Neural cell (in vitro differentiated cells): ENCODE results near the gene PREB. TPM values are rescaled to one million over a fixed set of nuclear protein-coding genes. Genes with fewer than 3 reads are reported as not detected.

Experiments
- H2AFZ ChIP-seq: fragments of 200-600, 300-800 bp; sonication (generic), shearing (Covaris generic); 2 replicates; pipeline ENCODE4 v1.6.0; 2014; ENCODE audit warnings: low read depth, mild to moderate bottlenecking, antibody characterized with exemption, low read length, moderate library complexity
- H3F3A ChIP-seq: fragments of 200-600 bp; shearing (Covaris generic); 2 replicates; pipeline ENCODE4 v1.6.1; 2016; ENCODE audit warnings: mild to moderate bottlenecking, moderate library complexity, mixed read lengths, antibody characterized with exemption, low read length; ENCODE audit not compliant: insufficient read depth, poor library complexity, severe bottlenecking
- H3K27ac ChIP-seq: fragments of 200-600, 300-800 bp; sonication (generic), shearing (Covaris generic); 2 replicates; pipeline ENCODE4 v1.5.1; 2014; ENCODE audit warnings: mild to moderate bottlenecking, low read length, moderate library complexity
- H3K27me3 ChIP-seq: fragments of 300-800, 200-600 bp; sonication (generic), shearing (Covaris generic); 2 replicates; pipeline ENCODE4 v1.6.0; 2014; ENCODE audit warnings: mild to moderate bottlenecking, low read depth, low read length, moderate library complexity; ENCODE audit not compliant: insufficient read depth
- H3K36me3 ChIP-seq: fragments of 300-800, 200-600 bp; sonication (generic), shearing (Covaris generic); 2 replicates; pipeline ENCODE4 v1.5.1; 2014; ENCODE audit warnings: mild to moderate bottlenecking, antibody characterized with exemption, low read length, moderate library complexity; ENCODE audit not compliant: insufficient read depth
- H3K4me2 ChIP-seq: fragments of 300-800, 200-600 bp; sonication (generic), shearing (Covaris generic); 2 replicates; pipeline ENCODE4 v1.6.0; 2014; ENCODE audit warnings: mild to moderate bottlenecking, low read length
- H3K4me3 ChIP-seq: fragments of 300-800, 200-600 bp; sonication (generic), shearing (Covaris generic); 2 replicates; pipeline ENCODE4 v1.5.1; 2014; ENCODE audit warnings: mild to moderate bottlenecking, low read length, moderate library complexity
- H3K79me2 ChIP-seq: fragments of 200-600 bp; shearing (Covaris generic); replicated peaks from 2 replicates; pipeline ENCODE4 v1.6.0; 2014; ENCODE audit warnings: mild to moderate bottlenecking, low read length, moderate library complexity; ENCODE audit not compliant: insufficient read depth
- H3K9ac ChIP-seq: fragments of 300-800, 200-600 bp; sonication (generic), shearing (Covaris generic); 2 replicates; pipeline ENCODE4 v1.6.1; 2016; ENCODE audit warnings: mild to moderate bottlenecking, low read length, mixed read lengths
- H3K9me2 ChIP-seq: fragments of 200-600 bp; shearing (Covaris generic); 2 replicates; pipeline ENCODE4 v1.6.1; 2016; ENCODE audit warnings: mild to moderate bottlenecking, low read length, mixed read lengths; ENCODE audit not compliant: insufficient read depth
- H3K9me3 ChIP-seq: fragments of 200-600, 300-800 bp; sonication (generic), shearing (Covaris generic); 2 replicates; pipeline ENCODE4 v1.6.1; 2016; ENCODE audit warnings: mild to moderate bottlenecking, mixed run types, low read length, moderate library complexity, mixed read lengths
- H4K20me1 ChIP-seq: fragments of 200-600 bp; shearing (Covaris generic); 2 replicates; pipeline ENCODE4 v1.6.1; 2016; ENCODE audit warnings: mild to moderate bottlenecking, mixed run types; ENCODE audit not compliant: insufficient read depth
- CTCF ChIP-seq: fragments of 450-650 bp; IDR thresholded peaks from 2 replicates; pipeline ENCODE4 v1.5.1; 2014; ENCODE audit warnings: antibody characterized with exemption, mild to moderate bottlenecking, moderate library complexity; ENCODE audit not compliant: poor library complexity, severe bottlenecking
- EP300 ChIP-seq: fragments of 450-650 bp; conservative IDR thresholded peaks from 2 replicates; pipeline ENCODE4 v1.6.1; 2014; ENCODE audit warnings: antibody characterized with exemption, mild to moderate bottlenecking, moderate library complexity; ENCODE audit not compliant: poor library complexity, severe bottlenecking
- EZH2 ChIP-seq: fragments of 200-600, 300-800 bp; shearing (Covaris generic), sonication (generic); IDR thresholded peaks from 2 replicates; pipeline ENCODE4 v1.6.1; 2014; ENCODE audit warnings: antibody characterized with exemption, low read length, borderline replicate concordance, mild to moderate bottlenecking; ENCODE audit not compliant: insufficient read depth, poor library complexity, severe bottlenecking
- MXI1 ChIP-seq: fragments of 450-650 bp; conservative IDR thresholded peaks from 2 replicates; pipeline ENCODE4 v1.6.1; 2014; ENCODE audit warnings: antibody characterized with exemption, mild to moderate bottlenecking; ENCODE audit not compliant: poor library complexity, severe bottlenecking
- POLR2AphosphoS5 ChIP-seq: IDR thresholded peaks from 2 replicates; pipeline ENCODE4 v1.6.1; 2012
- RAD21 ChIP-seq: fragments of 450-650 bp; conservative IDR thresholded peaks from 2 replicates; pipeline ENCODE4 v1.6.1; 2014; ENCODE audit warnings: antibody characterized with exemption, mild to moderate bottlenecking, moderate library complexity
- REST ChIP-seq: IDR thresholded peaks from 2 replicates; pipeline ENCODE4 v1.6.1; 2012; ENCODE audit warnings: borderline replicate concordance
- SMC3 ChIP-seq: fragments of 450-650 bp; conservative IDR thresholded peaks from 2 replicates; pipeline ENCODE4 v1.6.1; 2014; ENCODE audit warnings: antibody characterized with exemption, mild to moderate bottlenecking, moderate library complexity; ENCODE audit not compliant: poor library complexity
- TAF1 ChIP-seq: IDR thresholded peaks from 2 replicates; pipeline ENCODE4 v1.6.1; 2012; ENCODE audit warnings: low read depth
- polyA plus RNA-seq: library from polyadenylated mRNA; depleted of rRNA; stranded (reverse); fragments of >200 nt; gene quantifications from 2 replicates; pipeline ENCODE4 v1.2.3, GENCODE V29; 2014

PREB gene
- polyA plus RNA-seq, 1 donor from 2014 or later: 121 TPM

- no peak overlapping the region for H3K27ac ChIP-seq
- H3K4me3 ChIP-seq: no peak overlapping the region
- H3K4me2 ChIP-seq: no peak overlapping the region
- TF ChIP-seq SMC3 (no peak), CTCF (no peak), REST (no peak)
- H3K9ac ChIP-seq: no peak overlapping the region
- no peaks in the 10 kb centered on the region for H3K9me3 ChIP-seq
- no peaks in the 10 kb centered on the region for H3K9me2 ChIP-seq
- H4K20me1 ChIP-seq: no peaks in the 10 kb centered on the region
- peaks cover 4% of the 10 kb centered on the region for H3K79me2 ChIP-seq
- H3K27me3 ChIP-seq: peaks cover 3% of the 10 kb centered on the region
- no peak overlapping the region for H2AFZ ChIP-seq
- no peaks in the 10 kb centered on the region for H3F3A ChIP-seq
- H3K36me3 ChIP-seq: no peaks in the 10 kb centered on the region
Measured at GRCh38 chr2:27128668-27129571, 5.5 kb downstream of the PREB start.

GRCh38 chr2:27127883-27128667, 6.4 kb downstream of the PREB start:
- no peak overlapping the region for H2AFZ ChIP-seq
- TF ChIP-seq CTCF (no peak), EZH2 (no peak), MXI1 (no peak), POLR2AphosphoS5 (no peak), SMC3 (no peak), RAD21 (no peak), TAF1 (no peak), REST (no peak), EP300 (no peak)

More at GRCh38 chr2:27127883-27128667, 6.4 kb downstream of the PREB start:
- Histone ChIP-seq H3K27me3 (peaks cover 6% of the 10 kb centered on the region), H3K79me2 (no peaks in the 10 kb centered on the region), H3K27ac (no peak overlapping the region), H3K4me2 (no peak overlapping the region), H3K36me3 (no peaks in the 10 kb centered on the region), H3K9me3 (no peaks in the 10 kb centered on the region), H3K9ac (no peak overlapping the region), H3F3A (no peaks in the 10 kb centered on the region), H4K20me1 (no peaks in the 10 kb centered on the region), H3K9me2 (no peaks in the 10 kb centered on the region), H3K4me3 (no peak overlapping the region)
